ENCODE data around the gene INAFM2. TPM values are rescaled to one million over a fixed set of nuclear protein-coding genes. Genes with fewer than 3 reads are reported as not detected.

The INAFM2 gene
- total RNA-seq, 4 donors from 2014 or later: 13.8 to 25.9 (median 20.5) TPM

DNA sequence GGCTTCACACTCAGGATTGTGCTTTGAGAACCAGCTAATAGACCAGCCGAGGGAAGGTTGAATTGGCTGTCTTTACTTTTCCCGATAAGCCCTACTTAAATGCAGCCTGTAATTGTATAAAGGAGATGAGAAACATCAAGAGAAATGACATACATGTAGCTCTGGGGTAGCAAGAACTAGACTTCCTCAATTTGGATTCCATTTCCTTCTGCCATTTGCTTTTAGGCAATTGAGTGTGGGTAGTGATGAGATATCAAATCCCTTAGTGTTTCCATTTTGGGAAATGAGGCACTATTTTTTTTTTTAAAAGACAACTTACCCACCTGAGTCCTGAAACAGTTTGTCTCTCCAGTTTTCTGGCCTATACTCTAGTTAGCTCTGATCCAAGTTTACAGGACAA, 2.2 kb downstream of the INAFM2 start:
- Histone ChIP-seq H3K27me3 (no peaks in the 10 kb centered on the region), H3K4me3 (no peak overlapping the region), H3K4me1 (peaks cover 0 to 58% (median 41%) of the 10 kb centered on the region in 4 donors), H3K36me3 (no peaks in the 10 kb centered on the region), H3K27ac (peak overlapping the region in 1 of 4 donors; percentile 91), H3K9me3 (no peaks in the 10 kb centered on the region)
- DNase-seq (ENCODE audit: low spot score in 2 of 2): no peak
- 77 to 87% methylated on average over 2 of the region's 2 CpGs for WGBS, 2 donors
- TF ChIP-seq POLR2A (IDR thresholded peaks at IDR 0.05) (no peak), EP300 (IDR thresholded peaks at IDR 0.05) (no peak)

DNA sequence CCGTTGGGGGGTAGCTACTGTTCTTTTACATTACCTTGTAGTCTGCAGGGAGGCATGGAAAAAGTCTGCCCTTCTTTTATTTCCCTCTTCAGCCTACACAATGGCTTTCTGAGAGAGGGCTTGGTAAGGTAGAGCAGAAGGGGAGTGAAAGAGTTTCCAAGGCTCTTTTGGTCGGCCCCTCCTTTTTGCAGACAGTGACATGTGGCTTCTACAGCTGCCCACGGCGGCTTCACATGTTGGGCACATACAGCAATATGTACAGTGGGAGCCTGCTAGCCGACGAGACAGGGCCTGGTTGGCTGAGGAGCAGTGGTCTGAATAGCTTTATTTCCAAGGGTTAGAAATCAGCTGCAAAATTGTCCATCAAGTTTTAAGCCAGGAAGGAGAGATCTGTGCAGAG, 4.0 kb downstream of the INAFM2 start:
- TF ChIP-seq, protein P1, sequence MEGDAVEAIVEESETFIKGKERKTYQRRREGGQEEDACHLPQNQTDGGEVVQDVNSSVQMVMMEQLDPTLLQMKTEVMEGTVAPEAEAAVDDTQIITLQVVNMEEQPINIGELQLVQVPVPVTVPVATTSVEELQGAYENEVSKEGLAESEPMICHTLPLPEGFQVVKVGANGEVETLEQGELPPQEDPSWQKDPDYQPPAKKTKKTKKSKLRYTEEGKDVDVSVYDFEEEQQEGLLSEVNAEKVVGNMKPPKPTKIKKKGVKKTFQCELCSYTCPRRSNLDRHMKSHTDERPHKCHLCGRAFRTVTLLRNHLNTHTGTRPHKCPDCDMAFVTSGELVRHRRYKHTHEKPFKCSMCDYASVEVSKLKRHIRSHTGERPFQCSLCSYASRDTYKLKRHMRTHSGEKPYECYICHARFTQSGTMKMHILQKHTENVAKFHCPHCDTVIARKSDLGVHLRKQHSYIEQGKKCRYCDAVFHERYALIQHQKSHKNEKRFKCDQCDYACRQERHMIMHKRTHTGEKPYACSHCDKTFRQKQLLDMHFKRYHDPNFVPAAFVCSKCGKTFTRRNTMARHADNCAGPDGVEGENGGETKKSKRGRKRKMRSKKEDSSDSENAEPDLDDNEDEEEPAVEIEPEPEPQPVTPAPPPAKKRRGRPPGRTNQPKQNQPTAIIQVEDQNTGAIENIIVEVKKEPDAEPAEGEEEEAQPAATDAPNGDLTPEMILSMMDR (IDR thresholded peaks at IDR 0.05): no peak
- TF ChIP-seq EP300 (IDR thresholded peaks at IDR 0.05) (no peak), POLR2A (IDR thresholded peaks at IDR 0.05) (no peak)
- H3K4me3 ChIP-seq: no peak overlapping the region
- H3K27ac ChIP-seq: no peak overlapping the region
- H3K27me3 ChIP-seq: no peaks in the 10 kb centered on the region
- no peak for DNase-seq (ENCODE audit: low spot score in 2 of 2)
- H3K9me3 ChIP-seq: no peaks in the 10 kb centered on the region
- 52 to 58% methylated on average over 6 of the region's 6 CpGs for WGBS, 2 donors
- H3K36me3 ChIP-seq: no peaks in the 10 kb centered on the region
- peaks cover 0 to 60% (median 43%) of the 10 kb centered on the region in 4 donors for H3K4me1 ChIP-seq

DNA sequence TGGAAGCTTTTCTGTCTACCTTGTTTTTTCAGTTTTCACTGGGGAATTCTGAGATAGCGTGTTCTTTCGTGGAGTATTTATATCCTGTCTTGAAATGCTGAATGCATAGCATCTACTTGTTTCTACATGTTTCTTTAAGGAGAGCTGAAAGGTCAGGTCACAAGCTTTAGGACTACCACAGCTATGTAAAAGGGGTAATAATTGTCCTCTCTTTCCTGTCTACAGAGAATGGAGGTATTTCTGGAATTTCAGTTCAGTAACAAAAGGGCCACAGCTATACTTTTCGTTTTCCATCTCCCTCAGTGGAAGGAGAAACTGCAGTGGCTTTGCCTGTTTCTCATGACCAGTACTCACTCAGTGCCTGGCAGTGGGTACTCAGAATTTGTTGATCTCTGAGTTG, 4.7 kb downstream of the INAFM2 start:
- TF ChIP-seq, protein P1 (IDR thresholded peaks at IDR 0.05): no peak
- TF ChIP-seq POLR2A (IDR thresholded peaks at IDR 0.05) (no peak), EP300 (IDR thresholded peaks at IDR 0.05) (no peak)
- H3K36me3 ChIP-seq: no peaks in the 10 kb centered on the region
- peaks cover 0 to 58% (median 43%) of the 10 kb centered on the region in 4 donors for H3K4me1 ChIP-seq
- H3K4me3 ChIP-seq: no peak overlapping the region
- peak overlapping the region in 2 of 4 donors; percentile 21 to 38 for H3K27ac ChIP-seq
- no peaks in the 10 kb centered on the region for H3K9me3 ChIP-seq
- no peak for DNase-seq (ENCODE audit: low spot score in 2 of 2)
- no peaks in the 10 kb centered on the region for H3K27me3 ChIP-seq
- 43 to 48% methylated on average over 3 of the region's 3 CpGs for WGBS, 2 donors

DNA sequence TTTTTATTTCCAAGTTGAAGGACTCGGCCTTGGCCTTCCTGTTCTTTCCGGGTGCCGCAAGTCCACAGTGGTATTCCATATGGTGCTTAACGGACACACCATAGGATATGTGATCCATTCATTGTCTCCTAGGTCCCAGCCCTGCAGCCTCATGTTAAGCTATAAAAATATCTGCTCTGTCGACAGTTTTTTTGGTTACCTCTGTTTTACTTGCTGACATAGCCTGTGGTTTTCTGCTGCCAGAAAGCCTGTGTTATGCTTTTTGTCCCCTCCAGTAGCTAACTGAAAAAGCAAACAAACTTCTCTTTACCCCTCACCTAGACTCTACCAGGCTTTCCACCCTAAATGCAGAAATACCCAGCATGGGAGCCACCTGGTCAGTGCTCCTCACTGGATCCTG, 5.3 kb downstream of the INAFM2 start:
- TF ChIP-seq, protein P1 (IDR thresholded peaks at IDR 0.05): no peak
- TF ChIP-seq POLR2A (IDR thresholded peaks at IDR 0.05) (no peak), EP300 (IDR thresholded peaks at IDR 0.05) (no peak)
- Histone ChIP-seq H3K4me3 (no peak overlapping the region), H3K36me3 (no peaks in the 10 kb centered on the region), H3K4me1 (peaks cover 0 to 61% (median 46%) of the 10 kb centered on the region in 4 donors), H3K9me3 (no peaks in the 10 kb centered on the region), H3K27ac (peak overlapping the region in 1 of 4 donors; percentile 21), H3K27me3 (no peaks in the 10 kb centered on the region)
- 68 to 70% methylated on average over 5 of the region's 5 CpGs for WGBS, 2 donors
- no peak for DNase-seq (ENCODE audit: low spot score in 2 of 2)

DNA sequence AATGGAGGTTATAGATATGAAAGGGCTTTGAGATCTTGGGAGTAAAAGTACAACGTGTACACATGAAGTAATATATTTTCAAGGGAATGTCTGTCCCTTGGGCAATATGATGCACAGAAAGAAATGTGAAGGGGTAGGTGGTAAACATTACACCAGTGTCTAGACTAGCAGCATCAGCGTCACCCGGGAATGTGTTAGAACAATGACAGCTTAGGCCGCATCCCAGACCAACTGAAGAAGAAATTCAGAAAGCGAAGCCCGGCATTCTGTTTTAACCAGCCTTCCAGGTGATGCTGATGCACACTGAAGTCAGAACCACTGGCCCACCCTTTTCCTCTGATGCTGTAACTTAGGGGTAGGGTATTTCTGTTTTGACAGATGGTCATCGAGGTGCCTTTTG, 6.3 kb downstream of the INAFM2 start:
- H3K4me1 ChIP-seq: peaks cover 0 to 65% (median 52%) of the 10 kb centered on the region in 4 donors
- H3K27ac ChIP-seq: peak overlapping the region in 2 of 4 donors; percentile 59 to 63
- H3K27me3 ChIP-seq: no peaks in the 10 kb centered on the region
- no peak for TF ChIP-seq POLR2A (IDR thresholded peaks at IDR 0.05)
- TF ChIP-seq, protein P1 (IDR thresholded peaks at IDR 0.05): no peak
- TF ChIP-seq EP300 (IDR thresholded peaks at IDR 0.05): no peak
- 61 to 63% methylated on average over 7 of the region's 7 CpGs for WGBS, 2 donors
- no peaks in the 10 kb centered on the region for H3K9me3 ChIP-seq
- H3K36me3 ChIP-seq: peaks cover 0 to 1% (median 0%) of the 10 kb centered on the region in 3 donors
- H3K4me3 ChIP-seq: no peak overlapping the region
- no peak for DNase-seq (ENCODE audit: low spot score in 2 of 2)

Data from tibial nerve (tissue), 4 donors.